Psoas muscle (tissue), 8 donors: ENCODE data around the gene MOB3A. TPM values are rescaled to one million over a fixed set of nuclear protein-coding genes. Genes with fewer than 3 reads are reported as not detected.
"Not testable (repeated sequence)": the region's sequence is repeated elsewhere in the genome, so short reads cannot be mapped to it uniquely, and the experiment has no call there.

Source experiments
- ATAC-seq, 4 donors: fragments of 200-7000 bp; cut with Tn5 transposase; one replicate each; pipeline ENCODE4 v1.9.1; 2020; ENCODE audit warnings: moderate library complexity in 3 of 4, mild to moderate bottlenecking in 2 of 4
- DNase-seq, 2 donors: peaks; one replicate each; pipeline ENCODE4 v3.0.0-alpha.2; 2020
- H3K27ac ChIP-seq: fragments of 200-600 bp; one replicate; pipeline ENCODE4 v1.8.0; 2022
- H3K27me3 ChIP-seq, 3 donors: fragments of 200-600 bp in 1 of 3; one replicate each; pipeline versions ENCODE4 v1.6.1 to v1.8.0; 2013 to 2022; ENCODE audit warnings: low read length in 2 of 3, mild to moderate bottlenecking in 2 of 3, moderate library complexity in 1 of 3; ENCODE audit not compliant: insufficient read depth in 3 of 3
- H3K36me3 ChIP-seq, 2 donors: fragments of 200-600 bp in 1 of 2; one replicate each; pipeline versions ENCODE4 v1.6.1 to v1.8.0; 2013 to 2022; ENCODE audit warnings: low read depth in 1 of 2, mild to moderate bottlenecking in 1 of 2, moderate library complexity in 1 of 2; ENCODE audit not compliant: insufficient read depth in 1 of 2
- H3K4me1 ChIP-seq: fragments of 200-600 bp; one replicate; pipeline ENCODE4 v1.8.0; 2022
- H3K4me3 ChIP-seq: fragments of 200-600 bp; one replicate; pipeline ENCODE4 v1.8.0; 2022; ENCODE audit warnings: mild to moderate bottlenecking
- H3K9me3 ChIP-seq: fragments of 200-600 bp; one replicate; pipeline ENCODE4 v1.8.0; 2022
- CTCF ChIP-seq: fragments of 200-600 bp; IDR thresholded peaks from one replicate; pipeline ENCODE4 v1.8.0; 2022; ENCODE audit warnings: antibody characterized with exemption
- WGBS, 3 donors: extraction: QIAGEN DNeasy Blood & Tissue Kit; methylation state at CpG; one replicate each; pipeline versions ENCODE4 v1.1.6 to v1.1.7; 2013; 5-methylcytosine and 5-hydroxymethylcytosine counted together
- intact Hi-C, 2 donors: fragments of 100-400 bp; cut with DNase I; formaldehyde crosslinking; loops; one replicate each; pipeline versions ENCODE4 v1.11.0 to v1.14.2; 2022
- polyA plus RNA-seq, 3 donors: library from polyadenylated mRNA; stranded (reverse); fragments of 200-250 nt; gene quantifications; one replicate each; pipeline ENCODE4 v1.2.3, GENCODE V29; 2013
- total RNA-seq, 4 donors: library from RNA; stranded (reverse); fragmentation: NEBNext Ultra II Directional in 2 of 4; extraction: Animal tissue kit (Norgen Biotek cat#: 25700) in 2 of 4; gene quantifications; one replicate each; pipeline versions ENCODE4 v1.2.1 to v1.2.4, GENCODE V29; 2021 to 2023
- donor health status: healthy with polysubstance abuse.
- donor health status: DM: no; HTN: no; CAD: no; lungs with moderate emphysema.
- donor health status: Bipolar disorder and iron deficiency.
- donor health status: healthy.
- donor health status: DM: yes; HTN: yes; CAD: no.
- donor health status: DM: no; HTN: no; CAD: no.
- donor health status: DM: no; HTN: no; CAD: no.
- donor health status: DM: yes; HTN: yes; CAD: no.

Gene MOB3A
- total and polyA plus RNA-seq, 7 donors: 8.3 to 19.8 (median 13.5) TPM

DNA sequence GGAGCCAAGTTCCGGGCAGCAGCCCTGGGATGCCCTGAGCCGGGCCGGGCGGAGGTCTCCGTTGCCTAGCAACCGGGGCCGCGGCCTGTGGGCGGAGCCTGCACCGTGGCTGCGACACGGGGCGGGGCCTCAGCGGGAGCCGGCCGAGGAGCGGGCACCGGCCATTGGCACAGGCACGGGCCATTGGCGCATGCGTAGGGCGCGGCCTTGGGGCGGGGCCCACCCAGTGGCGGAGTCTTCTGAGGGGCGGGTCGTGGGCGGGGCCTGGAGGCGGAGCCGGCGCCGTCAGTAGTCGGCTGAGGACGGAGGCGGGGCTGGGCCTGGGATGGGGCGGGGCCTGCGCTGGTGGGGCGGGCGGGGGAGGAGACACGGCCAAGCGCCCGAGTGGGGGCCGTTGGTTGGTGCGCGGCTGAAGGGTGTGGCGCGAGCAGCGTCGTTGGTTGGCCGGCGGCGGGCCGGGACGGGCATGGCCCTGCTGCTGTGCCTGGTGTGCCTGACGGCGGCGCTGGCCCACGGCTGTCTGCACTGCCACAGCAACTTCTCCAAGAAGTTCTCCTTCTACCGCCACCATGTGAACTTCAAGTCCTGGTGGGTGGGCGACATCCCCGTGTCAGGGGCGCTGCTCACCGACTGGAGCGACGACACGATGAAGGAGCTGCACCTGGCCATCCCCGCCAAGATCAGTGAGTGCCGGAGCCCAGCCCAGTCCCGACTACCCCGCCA is 515 bp upstream of the MOB3A start, which contains the start of gene IZUMO4:
TSS of gene IZUMO4 (plus strand) at position 436 of the 723 bp plus-strand sequence. CDS start at position 467, 31 bp downstream.
- H3K9me3 ChIP-seq: no peaks in the 10 kb centered on the region
- peaks cover 0 to 33% of the 10 kb centered on the region in 2 donors for H3K36me3 ChIP-seq
- ATAC-seq: peak; percentile 89 to 91 (median 90)
- intact Hi-C loops: no loop called here
- peak; percentile 39 for TF ChIP-seq CTCF
- peaks cover 18% of the 10 kb centered on the region for H3K4me1 ChIP-seq
- 0 to 1% (median 0%) methylated on average over 32 to 70 of the region's 70 CpGs for WGBS, 3 donors
- DNase-seq: peak; percentile 99 to 100
- H3K4me3 ChIP-seq: peak within 1 kb of the TSS; percentile 84
- no peaks in the 10 kb centered on the region for H3K27me3 ChIP-seq
- H3K27ac ChIP-seq: peak within 1 kb of the TSS; percentile 96

DNA sequence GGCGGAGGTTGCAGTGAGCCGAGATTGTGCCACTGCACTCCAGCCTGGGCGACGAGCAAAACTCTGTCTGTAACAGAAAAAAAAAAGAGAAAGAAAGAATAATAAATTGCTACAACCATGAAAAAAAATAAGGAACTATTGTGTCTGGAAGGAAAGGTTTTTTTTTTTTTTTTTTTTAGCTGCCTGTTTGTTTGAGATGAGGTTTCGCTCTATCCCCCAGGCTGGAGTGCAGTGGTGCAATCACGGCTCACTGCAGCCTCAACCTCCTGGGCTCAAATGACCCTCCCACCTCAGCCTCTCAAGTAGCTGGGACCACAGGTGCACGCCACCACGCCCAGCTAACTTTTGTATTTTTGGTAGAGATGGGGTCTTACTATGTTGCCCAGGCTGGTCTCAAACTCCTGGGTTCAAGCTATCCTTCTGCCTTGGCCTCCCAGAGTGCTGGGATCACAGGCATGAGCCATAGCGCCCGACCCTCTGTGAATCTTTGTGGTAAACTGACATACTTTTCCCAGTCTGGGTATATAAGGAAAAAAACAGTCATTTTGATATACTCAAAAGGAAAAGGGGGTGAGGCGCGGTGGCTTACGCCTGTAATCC is 4.1 kb downstream of the MOB3A start:
- peak overlapping the region; percentile 67 for H3K27ac ChIP-seq
- peaks cover 34% of the 10 kb centered on the region for H3K4me1 ChIP-seq

DNA sequence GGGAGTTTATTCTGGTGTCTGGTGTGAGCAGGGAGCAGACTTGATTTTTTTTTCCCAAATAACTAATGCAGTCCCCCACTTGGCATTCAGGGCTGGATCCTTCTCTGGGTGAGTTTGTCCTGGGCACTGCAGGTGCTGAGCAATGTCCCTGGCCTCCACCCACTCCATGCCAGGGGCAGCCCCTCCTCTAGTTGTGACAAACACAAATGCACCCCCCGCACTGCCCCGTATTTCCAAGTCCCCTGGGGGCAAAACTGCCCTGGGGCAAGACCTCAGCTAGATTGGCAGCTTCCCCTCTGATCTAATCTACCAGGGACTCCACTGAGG is 6.4 kb downstream of the MOB3A start:
- Histone ChIP-seq H3K27ac (peak overlapping the region; percentile 67), H3K27me3 (no peaks in the 10 kb centered on the region), H3K9me3 (no peaks in the 10 kb centered on the region), H3K36me3 (peaks cover 0 to 4% of the 10 kb centered on the region in 2 donors), H3K4me1 (peaks cover 36% of the 10 kb centered on the region), H3K4me3 (peak overlapping the region; percentile 18)
- ATAC-seq: no peak
- intact Hi-C loops: no loop called here
- 38 to 50% (median 46%) methylated on average over 2 of the region's 2 CpGs for WGBS, 3 donors
- DNase-seq: no peak
- no peak for TF ChIP-seq CTCF

More for the DNA sequence above, 4.1 kb downstream of the MOB3A start:
- H3K27me3 ChIP-seq, DNase-seq, H3K9me3 ChIP-seq, ATAC-seq, H3K36me3 ChIP-seq, intact Hi-C loops, H3K4me3 ChIP-seq: not testable (repeated sequence)
- 96 to 97% (median 96%) methylated on average over 13 of the region's 13 CpGs for WGBS, 3 donors

- 74 to 81% (median 80%) methylated on average over 16 of the region's 16 CpGs for WGBS, 3 donors
- Histone ChIP-seq H3K36me3 (peaks cover 0 to 4% of the 10 kb centered on the region in 2 donors), H3K4me1 (peaks cover 36% of the 10 kb centered on the region), H3K27ac (peak overlapping the region; percentile 67), H3K9me3 (no peaks in the 10 kb centered on the region), H3K4me3 (no peak overlapping the region), H3K27me3 (no peaks in the 10 kb centered on the region)
- intact Hi-C loops: no loop called here
- ATAC-seq (no peak), DNase-seq (peak in 1 of 2 donors; percentile 48)
- TF ChIP-seq CTCF: no peak
Measured at GRCh38 chr19:2089001-2089711, 7.0 kb downstream of the MOB3A start.

- Histone ChIP-seq H3K27ac (peak overlapping the region; percentile 60), H3K4me3 (no peak overlapping the region), H3K4me1 (peaks cover 30% of the 10 kb centered on the region), H3K36me3 (peaks cover 0 to 10% of the 10 kb centered on the region in 2 donors), H3K9me3 (no peaks in the 10 kb centered on the region), H3K27me3 (no peaks in the 10 kb centered on the region)
- DNase-seq (peak in 1 of 2 donors; percentile 65), ATAC-seq (no peak)
- intact Hi-C loops: no loop called here
- TF ChIP-seq CTCF: no peak
- WGBS, 3 donors: 73 to 87% (median 76%) methylated on average over 14 of the region's 14 CpGs
Measured at GRCh38 chr19:2087621-2088100, 8.5 kb downstream of the MOB3A start.

DNA sequence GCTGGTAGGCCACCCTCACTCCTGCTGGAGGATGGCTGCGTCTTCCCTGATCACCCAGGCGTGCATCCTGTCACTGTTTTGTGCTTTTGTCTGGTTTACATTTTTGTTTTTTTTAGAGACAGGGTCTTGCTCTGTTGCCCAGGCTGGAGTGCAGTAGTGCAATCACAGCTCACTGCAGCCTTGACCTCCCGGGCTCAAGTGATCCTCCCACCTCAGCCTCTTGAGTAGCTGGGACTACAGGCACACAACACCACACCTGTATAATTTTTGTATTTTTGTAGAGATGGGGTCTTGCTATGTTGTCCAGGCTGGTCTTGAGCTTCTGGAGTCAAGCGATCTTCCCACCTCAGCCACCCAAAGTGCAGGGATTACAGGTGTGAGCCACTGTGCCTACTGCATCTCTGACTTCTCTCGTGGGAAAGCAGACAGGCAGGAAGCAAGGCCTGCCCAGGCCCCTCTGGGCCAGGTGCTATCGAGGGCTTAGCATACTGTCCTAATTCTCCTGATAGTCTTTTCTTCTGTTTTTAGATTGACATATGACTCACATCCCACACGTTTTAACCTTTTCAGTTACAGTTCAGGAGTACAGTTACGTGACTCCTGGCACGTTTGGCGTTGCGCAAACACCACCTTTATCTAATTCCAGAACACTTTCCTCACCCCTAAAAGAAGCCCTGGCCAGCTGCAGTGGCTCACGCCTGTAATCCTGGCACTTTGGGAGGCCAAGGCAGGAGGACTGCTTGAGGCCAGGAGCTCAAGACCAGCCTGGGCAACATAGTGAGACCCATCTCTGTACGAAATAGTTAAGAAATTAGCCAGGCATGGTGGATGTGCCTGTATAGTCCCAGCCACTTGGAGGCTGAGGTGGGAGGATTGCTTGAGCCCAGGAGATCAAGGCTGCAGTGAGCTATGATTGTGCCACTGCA is 9.2 kb downstream of the MOB3A start:
- 54 to 75% (median 60%) methylated on average over 13 of the region's 13 CpGs for WGBS, 3 donors
- intact Hi-C loops, H3K4me3 ChIP-seq, H3K9me3 ChIP-seq, H3K27me3 ChIP-seq: not testable (repeated sequence)
- Histone ChIP-seq H3K4me1 (peaks cover 30% of the 10 kb centered on the region), H3K36me3 (peaks cover 0 to 15% of the 10 kb centered on the region in 2 donors), H3K27ac (peak overlapping the region; percentile 68)
- ATAC-seq (peak; percentile 36 to 72 (median 61)), DNase-seq (peak; percentile 54 to 82)
